ENCODE data around the gene FHAD1. TPM values are rescaled to one million over a fixed set of nuclear protein-coding genes. Genes with fewer than 3 reads are reported as not detected.

The FHAD1 gene
- total and polyA plus RNA-seq, 2 of the 13 experiments (the other 11 are each of a cell fraction or from before 2014, with no cell fraction given) = not detected

GRCh38 chr1:15420853-15421465 lies 173.9 kb downstream of the FHAD1 start (continued):
- TF ChIP-seq ZBTB44 (CRISPR knock-in tag; IDR thresholded peaks at IDR 0.05) (no peak), SSRP1 (CRISPR knock-in tag; IDR thresholded peaks at IDR 0.05) (no peak), ETV6 (CRISPR knock-in tag; conservative IDR thresholded peaks at IDR 0.05) (no peak), EP300 (IDR thresholded peaks at IDR 0.05; ENCODE audit: low read depth in 2 of 2, low read length in 2 of 2) (peak in 1 of 2 experiments; percentile 58; a peak in 2 of 4 replicates), EP300 (CRISPR knock-in tag; IDR thresholded peaks at IDR 0.05; ENCODE audit: borderline replicate concordance) (peak; percentile 35; the same call in 1 of the 2 replicates), FIP1L1 (IDR thresholded peaks at IDR 0.05; ENCODE audit: borderline replicate concordance, insufficient read depth, low read depth, low read length) (no peak), CEBPG (CRISPR knock-in tag; IDR thresholded peaks at IDR 0.05) (peak; percentile 67), ZNF343 (CRISPR knock-in tag; IDR thresholded peaks at IDR 0.05) (no peak), ZNF124 (CRISPR knock-in tag; IDR thresholded peaks at IDR 0.05) (no peak), SKIL (CRISPR knock-in tag; IDR thresholded peaks at IDR 0.05; ENCODE audit: borderline replicate concordance) (no peak), ZNF331 (CRISPR knock-in tag; IDR thresholded peaks at IDR 0.05) (no peak), ZBTB7B (CRISPR knock-in tag; IDR thresholded peaks at IDR 0.05) (peak; percentile 55; the same call in 1 of the 2 replicates), ZBTB1 (CRISPR knock-in tag; IDR thresholded peaks at IDR 0.05; ENCODE audit: borderline replicate concordance) (no peak), THAP11 (CRISPR knock-in tag; IDR thresholded peaks at IDR 0.05) (no peak), ZNF687 (CRISPR knock-in tag; IDR thresholded peaks at IDR 0.05) (peak; percentile 62), ZBTB8A (CRISPR knock-in tag; IDR thresholded peaks at IDR 0.05; ENCODE audit: borderline replicate concordance, low read depth) (no peak), ZNF326 (CRISPR knock-in tag; IDR thresholded peaks at IDR 0.05; ENCODE audit: borderline replicate concordance) (no peak), TMF1 (CRISPR knock-in tag; IDR thresholded peaks at IDR 0.05; ENCODE audit: low read depth) (no peak), HIC2 (CRISPR knock-in tag; IDR thresholded peaks at IDR 0.05; ENCODE audit: low read depth) (no peak)

Data from HepG2 (cell line).